Stomach smooth muscle (tissue), 2 donors: Measurements from ENCODE around the gene ZNF443.
A peak's percentile ranks its signal among the peaks of the same experiment; 100 is the strongest.
"Not testable (repeated sequence)": the region's sequence is repeated elsewhere in the genome, so short reads cannot be mapped to it uniquely, and the experiment has no call there.

Source experiments
- H3K27ac ChIP-seq: one replicate; pipeline ENCODE4 v1.7.0; 2013; ENCODE audit warnings: mild to moderate bottlenecking, low read length, inconsistent platforms
- H3K27me3 ChIP-seq, 2 donors: one replicate each; pipeline ENCODE4 v1.7.0; 2013; ENCODE audit warnings: low read length in 2 of 2; ENCODE audit not compliant: insufficient read depth in 2 of 2, control insufficient read depth in 1 of 2
- H3K36me3 ChIP-seq, 2 donors: one replicate each; pipeline ENCODE4 v1.7.0; 2013; ENCODE audit warnings: low read length in 2 of 2; ENCODE audit not compliant: control insufficient read depth in 2 of 2, insufficient read depth in 2 of 2
- H3K4me1 ChIP-seq: one replicate; pipeline ENCODE4 v1.7.0; 2013; ENCODE audit warnings: low read length; ENCODE audit not compliant: control insufficient read depth, insufficient read depth
- H3K4me3 ChIP-seq, 2 donors: one replicate each; pipeline ENCODE4 v1.7.0; 2013; ENCODE audit warnings: low read length in 2 of 2
- H3K9ac ChIP-seq, 2 donors: one replicate each; pipeline ENCODE4 v1.7.0; 2013; ENCODE audit warnings: low read length in 2 of 2, mild to moderate bottlenecking in 1 of 2
- H3K9me3 ChIP-seq, 2 donors: one replicate each; pipeline ENCODE4 v1.7.0; 2013; ENCODE audit warnings: low read length in 2 of 2; ENCODE audit not compliant: control insufficient read depth in 2 of 2
- donor health status: healthy.
- donor health status: Pancreatic carcinoma.

ZNF443 gene

DNA sequence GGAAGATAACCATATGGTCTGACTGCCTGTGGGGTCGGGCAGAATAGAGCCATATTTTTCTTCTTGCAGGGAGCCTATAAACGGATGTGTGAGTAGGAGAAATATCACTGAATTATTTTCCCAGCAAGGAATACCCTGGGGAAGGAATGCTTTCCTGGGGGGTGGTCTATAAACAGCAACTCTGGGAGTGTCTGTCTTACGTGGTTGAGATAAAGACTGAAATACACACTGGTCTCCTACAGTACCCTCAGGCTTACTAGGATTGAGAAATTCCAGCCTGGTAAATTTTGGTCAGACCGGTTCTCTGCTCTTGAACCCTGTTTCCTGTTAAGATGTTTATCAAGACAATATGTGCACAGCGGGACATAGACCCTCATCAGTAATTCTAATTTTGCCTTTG lies 23.5 kb downstream of the ZNF443 start:
- not testable (repeated sequence) for H3K36me3 ChIP-seq, H3K4me3 ChIP-seq, H3K9me3 ChIP-seq, H3K9ac ChIP-seq, H3K4me1 ChIP-seq, H3K27ac ChIP-seq, H3K27me3 ChIP-seq

DNA sequence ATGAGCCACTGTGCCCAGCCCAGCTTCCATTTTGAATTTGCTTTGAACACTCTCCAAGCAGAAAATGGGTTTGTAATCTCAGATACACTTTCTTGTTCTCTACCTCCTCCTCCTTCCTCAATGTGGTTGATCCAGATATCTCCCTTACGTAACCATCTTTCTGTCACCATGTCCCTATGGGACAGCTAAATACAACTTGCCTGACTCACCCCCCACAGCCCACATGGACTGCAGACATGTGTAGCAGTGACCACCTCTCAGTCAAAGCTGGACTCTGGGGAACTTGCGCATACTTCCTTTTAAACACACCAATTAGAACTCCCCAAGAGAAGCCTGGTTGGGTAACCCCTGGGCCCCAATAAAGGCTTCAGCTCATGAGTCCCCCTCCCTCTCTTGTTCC lies 28.9 kb downstream of the ZNF443 start:
- Histone ChIP-seq H3K27me3 (no peaks in the 10 kb centered on the region), H3K9ac (no peak overlapping the region), H3K27ac (no peak overlapping the region), H3K36me3 (no peaks in the 10 kb centered on the region), H3K9me3 (no peaks in the 10 kb centered on the region), H3K4me3 (no peak overlapping the region), H3K4me1 (no peaks in the 10 kb centered on the region)

DNA sequence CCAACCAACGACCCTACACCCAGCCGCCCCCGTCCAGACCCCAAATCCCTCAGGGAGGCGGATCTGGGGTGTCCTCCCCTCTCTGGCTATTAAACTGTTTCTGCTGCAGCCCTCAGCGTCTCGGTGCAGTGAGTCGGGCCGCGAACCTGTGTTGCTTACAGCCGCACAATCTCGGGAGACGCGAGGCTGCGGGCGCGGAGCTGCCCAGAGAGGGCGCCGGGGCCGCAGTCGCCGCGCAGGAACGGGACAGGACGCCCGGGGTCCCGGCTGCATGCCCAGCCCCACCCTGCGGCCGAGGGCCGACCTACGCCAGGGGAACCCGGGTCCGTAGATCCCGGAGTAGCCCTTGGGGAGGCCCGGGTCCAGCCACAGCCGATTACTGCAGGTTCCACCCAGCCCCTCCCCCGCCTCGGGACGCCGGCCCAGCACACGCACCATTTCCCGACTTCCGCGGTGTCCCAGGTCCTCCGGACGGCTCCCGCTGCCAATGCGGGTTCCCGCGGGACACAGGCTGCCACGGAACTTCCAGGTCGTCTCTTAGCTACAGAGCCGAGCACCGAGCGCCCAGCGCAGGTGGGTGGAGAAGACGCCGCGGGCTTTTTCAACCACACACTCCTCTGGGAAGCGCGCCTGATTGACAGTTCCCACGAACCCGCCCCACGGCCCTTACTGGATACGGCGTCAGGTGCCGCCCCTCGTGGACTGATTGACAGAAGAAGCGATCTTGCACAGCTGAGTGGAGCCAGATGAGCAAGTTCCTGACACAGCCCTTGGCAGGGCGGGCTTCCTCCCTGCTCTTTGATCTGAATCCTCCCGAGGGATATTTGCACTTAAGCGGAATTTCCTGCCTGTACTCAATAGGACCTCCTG lies 40.0 kb downstream of the ZNF443 start, which contains the start of gene ZNF799:
Gene ZNF799, minus strand, starts transcription at position 639 of the 870 bp plus-strand sequence. Its CDS starts 201 bp downstream, at position 438.
- Histone ChIP-seq H3K4me1 (peaks cover 5% of the 10 kb centered on the region), H3K4me3 (peak within 1 kb of the TSS; percentile 87), H3K27me3 (no peaks in the 10 kb centered on the region), H3K27ac (peak within 1 kb of the TSS; percentile 62), H3K36me3 (no peaks in the 10 kb centered on the region), H3K9me3 (no peaks in the 10 kb centered on the region), H3K9ac (peak within 1 kb of the TSS; percentile 75 to 77)

DNA sequence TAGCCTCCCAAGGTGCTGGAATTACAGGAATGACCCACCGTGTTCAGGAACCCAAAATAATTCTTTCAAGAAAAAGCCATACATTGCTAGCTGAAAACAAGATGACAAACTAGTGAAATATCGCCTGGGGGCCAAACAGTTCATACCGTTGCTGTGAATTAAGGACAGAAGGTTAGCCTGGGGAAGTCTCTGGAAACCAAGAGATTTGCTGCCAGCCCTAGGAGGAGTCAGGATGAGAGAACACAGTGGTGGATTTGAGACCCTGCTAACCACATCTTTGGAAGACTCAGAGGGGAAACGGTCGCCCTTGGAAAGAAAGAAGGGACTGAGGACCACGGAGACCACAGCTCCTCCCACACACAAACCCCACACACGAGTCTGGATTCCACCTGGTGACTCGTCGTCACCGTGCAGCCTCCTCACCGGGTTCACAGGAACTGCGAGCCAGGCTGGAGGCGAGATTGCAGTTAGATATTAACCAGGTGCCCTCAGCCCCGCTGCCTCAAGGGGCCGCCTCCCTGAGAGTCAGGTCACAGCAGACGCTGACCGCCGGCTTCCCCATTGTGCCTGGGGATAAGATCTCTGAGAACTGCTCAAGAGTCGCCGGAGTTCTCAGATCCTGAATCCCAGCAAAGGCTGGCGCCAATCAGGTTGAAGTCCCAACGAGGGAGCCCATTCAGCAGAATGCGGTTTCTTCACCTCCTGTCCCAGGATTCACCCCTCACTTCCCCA lies 40.8 kb downstream of the ZNF443 start:
- H3K27me3 ChIP-seq, H3K36me3 ChIP-seq, H3K9me3 ChIP-seq, H3K4me1 ChIP-seq: not testable (repeated sequence)
- H3K27ac ChIP-seq = peak overlapping the region; percentile 62
- peak overlapping the region; percentile 87 for H3K4me3 ChIP-seq
- peak overlapping the region; percentile 75 to 77 for H3K9ac ChIP-seq

DNA sequence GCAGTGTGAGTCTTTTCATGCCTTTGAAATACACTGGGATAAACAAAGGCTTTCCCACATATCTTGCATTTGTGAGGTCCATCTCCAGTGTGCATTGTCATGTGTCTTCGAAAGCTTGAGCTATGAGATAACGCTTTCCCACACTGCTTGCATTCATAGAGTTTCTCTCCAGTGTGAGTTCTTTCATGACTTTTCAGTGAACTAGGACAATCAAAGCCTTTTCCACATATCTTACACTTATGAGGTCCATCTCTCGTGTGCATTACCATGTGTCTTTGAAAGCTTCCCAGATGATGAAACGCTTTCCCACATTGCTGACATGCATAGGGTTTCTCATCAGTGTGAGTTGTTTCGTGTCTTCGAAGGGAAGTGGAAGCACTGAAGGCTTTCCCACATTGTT lies 49.7 kb downstream of the ZNF443 start:
- H3K4me3 ChIP-seq, H3K9me3 ChIP-seq, H3K27me3 ChIP-seq, H3K9ac ChIP-seq, H3K4me1 ChIP-seq, H3K27ac ChIP-seq: not testable (repeated sequence)
- H3K36me3 ChIP-seq = peaks cover 11 to 15% of the 10 kb centered on the region in 2 donors

DNA sequence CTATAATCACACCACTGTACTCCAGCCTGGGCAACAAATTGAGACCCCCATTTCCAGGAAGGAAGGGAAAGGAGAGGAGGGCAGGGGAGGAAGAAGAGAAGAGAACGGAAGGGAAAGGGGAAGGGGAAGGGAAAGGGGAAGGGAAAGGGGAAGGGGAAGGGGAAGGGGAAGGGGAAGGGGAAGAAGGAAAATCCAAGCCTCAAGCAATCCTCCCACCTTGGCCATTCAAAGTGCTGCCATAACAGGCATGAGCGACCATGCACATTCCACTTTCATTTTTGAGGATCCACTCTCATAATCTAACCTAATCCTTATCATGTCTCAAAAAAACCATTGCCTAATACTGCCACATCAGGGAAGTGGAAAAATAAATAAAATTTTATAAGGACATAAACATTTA lies 54.5 kb downstream of the ZNF443 start:
- H3K27me3 ChIP-seq, H3K4me3 ChIP-seq, H3K4me1 ChIP-seq, H3K9ac ChIP-seq, H3K27ac ChIP-seq, H3K9me3 ChIP-seq: not testable (repeated sequence)
- peaks cover 9 to 11% of the 10 kb centered on the region in 2 donors for H3K36me3 ChIP-seq

DNA sequence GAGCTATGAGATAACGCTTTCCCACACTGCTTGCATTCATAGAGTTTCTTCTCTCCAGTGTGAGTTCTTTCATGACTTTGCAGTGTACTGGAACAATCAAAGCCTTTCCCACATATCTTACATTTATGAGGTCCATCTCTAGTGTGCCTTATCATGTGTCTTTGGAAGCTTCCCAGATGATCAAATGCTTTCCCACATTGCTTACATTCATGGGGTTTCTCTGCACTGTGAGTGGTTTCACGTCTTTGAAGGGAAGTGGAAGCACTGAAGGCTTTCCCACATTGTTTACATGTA lies 60.4 kb downstream of the ZNF443 start:
- Histone ChIP-seq H3K4me3 (no peak overlapping the region), H3K27ac (no peak overlapping the region), H3K9ac (no peak overlapping the region), H3K9me3 (peaks cover 3 to 8% of the 10 kb centered on the region in 2 donors), H3K4me1 (no peaks in the 10 kb centered on the region), H3K36me3 (peaks cover 12 to 16% of the 10 kb centered on the region in 2 donors), H3K27me3 (no peaks in the 10 kb centered on the region)

DNA sequence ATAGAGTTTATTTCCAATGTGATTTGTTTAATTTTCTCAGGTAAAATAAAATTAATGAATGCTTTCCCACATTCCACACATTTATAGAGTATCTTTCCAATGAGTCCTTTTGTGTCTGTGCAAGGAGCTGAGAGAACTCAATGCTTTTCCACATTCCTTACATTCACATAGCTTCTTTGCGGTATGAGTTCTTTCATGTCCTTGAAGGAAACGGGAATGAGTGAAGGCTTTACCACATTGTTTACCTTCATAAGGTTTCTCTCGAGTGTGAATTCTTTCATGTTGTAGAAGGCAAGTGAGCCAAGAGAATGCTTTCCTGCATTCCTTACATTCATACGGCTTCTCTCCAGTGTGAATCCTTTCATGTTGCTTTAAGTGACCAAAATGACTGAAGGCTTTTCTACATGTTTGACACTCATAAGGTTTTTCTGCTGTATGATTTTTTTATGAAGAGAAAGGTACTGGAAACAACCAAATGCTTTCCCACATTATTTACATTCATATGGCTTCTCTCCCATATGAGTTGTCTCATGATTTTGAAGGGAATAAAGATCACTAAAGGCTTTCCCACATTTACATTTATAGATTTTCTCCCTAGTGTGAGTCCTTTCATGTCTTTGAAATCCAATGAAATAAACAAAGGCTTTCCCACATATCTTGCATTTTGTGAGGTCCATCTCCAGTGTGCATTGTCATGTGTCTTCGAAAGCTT lies 60.9 kb downstream of the ZNF443 start:
- Histone ChIP-seq H3K4me3 (no peak overlapping the region), H3K27ac (no peak overlapping the region), H3K9me3 (peaks cover 3 to 8% of the 10 kb centered on the region in 2 donors), H3K27me3 (no peaks in the 10 kb centered on the region), H3K9ac (no peak overlapping the region), H3K4me1 (no peaks in the 10 kb centered on the region), H3K36me3 (peaks cover 12 to 16% of the 10 kb centered on the region in 2 donors)
